Testis (tissue), 3 donors: ENCODE measurements around the gene CCDC194. TPM values are rescaled to one million over a fixed set of nuclear protein-coding genes. Genes with fewer than 3 reads are reported as not detected.

Experiments
- DNase-seq: peaks from one replicate; pipeline ENCODE4 v3.0.0-alpha.2; 2019
- H3K27ac ChIP-seq, 2 donors: fragments of 200-600 bp; sonication (generic); one replicate each; pipeline ENCODE4 v1.5.1; 2019
- H3K27me3 ChIP-seq: fragments of 200-600 bp; sonication (generic); one replicate; pipeline ENCODE4 v1.5.1; 2019
- H3K36me3 ChIP-seq: fragments of 200-600 bp; sonication (generic); one replicate; pipeline ENCODE4 v1.5.1; 2017; ENCODE audit warnings: low read depth; ENCODE audit errors: missing control alignments
- H3K4me1 ChIP-seq: fragments of 200-600 bp; sonication (generic); one replicate; pipeline ENCODE4 v1.5.1; 2019
- H3K4me3 ChIP-seq, 2 donors: fragments of 200-600 bp; sonication (generic); one replicate each; pipeline ENCODE4 v1.5.1; 2017 to 2019
- H3K9me3 ChIP-seq: fragments of 200-600 bp; sonication (generic); one replicate; pipeline ENCODE4 v1.5.1; 2017
- POLR2A ChIP-seq: fragments of 450-650 bp; IDR thresholded peaks from one replicate; pipeline ENCODE4 v1.6.1; 2017; ENCODE audit warnings: antibody characterized with exemption, mild to moderate bottlenecking, moderate library complexity
- WGBS, 2 donors: methylation state at CpG; one replicate each; pipeline ENCODE4 v1.1.5; 2018; 5-methylcytosine and 5-hydroxymethylcytosine counted together
- intact Hi-C: fragments of 100-400 bp; cut with DNase I; formaldehyde crosslinking; loops from one replicate; pipeline ENCODE4 v1.15.1; 2023; ENCODE audit warnings: low total_unique reads
- polyA plus RNA-seq: library from polyadenylated mRNA; stranded (reverse); fragments of 350-450 nt; fragmentation: Illumina TruSeq; extraction: RNeasy Lipid Tissue Mini Kit (QIAGEN cat#74804); gene quantifications from one replicate; pipeline ENCODE4 v1.2.3, GENCODE V29; 2014; ENCODE audit warnings: low read depth, low replicate concordance; ENCODE audit not compliant: insufficient read depth
- total RNA-seq, 2 donors: library from RNA; depleted of rRNA; stranded (reverse); fragments of >200 nt; gene quantifications; one replicate each; pipeline ENCODE4 v1.2.3, GENCODE V29; 2016
- TF ChIP-seq, protein P1 (sequence below), 3 experiments: fragments of 450-650 bp in 2 of 3; fragments of 200-600 bp in 1 of 3; sonication (generic) in 1 of 3; IDR thresholded peaks; one replicate each; pipeline ENCODE4 v1.5.1; 2016 to 2019; ENCODE audit warnings: antibody characterized with exemption in 3 of 3, mild to moderate bottlenecking in 2 of 3, moderate library complexity in 1 of 3

The CCDC194 gene
- total and polyA plus RNA-seq, 3 donors from 2014 or later, result 0.45 to 1.3 TPM; not detected in 1

DNA sequence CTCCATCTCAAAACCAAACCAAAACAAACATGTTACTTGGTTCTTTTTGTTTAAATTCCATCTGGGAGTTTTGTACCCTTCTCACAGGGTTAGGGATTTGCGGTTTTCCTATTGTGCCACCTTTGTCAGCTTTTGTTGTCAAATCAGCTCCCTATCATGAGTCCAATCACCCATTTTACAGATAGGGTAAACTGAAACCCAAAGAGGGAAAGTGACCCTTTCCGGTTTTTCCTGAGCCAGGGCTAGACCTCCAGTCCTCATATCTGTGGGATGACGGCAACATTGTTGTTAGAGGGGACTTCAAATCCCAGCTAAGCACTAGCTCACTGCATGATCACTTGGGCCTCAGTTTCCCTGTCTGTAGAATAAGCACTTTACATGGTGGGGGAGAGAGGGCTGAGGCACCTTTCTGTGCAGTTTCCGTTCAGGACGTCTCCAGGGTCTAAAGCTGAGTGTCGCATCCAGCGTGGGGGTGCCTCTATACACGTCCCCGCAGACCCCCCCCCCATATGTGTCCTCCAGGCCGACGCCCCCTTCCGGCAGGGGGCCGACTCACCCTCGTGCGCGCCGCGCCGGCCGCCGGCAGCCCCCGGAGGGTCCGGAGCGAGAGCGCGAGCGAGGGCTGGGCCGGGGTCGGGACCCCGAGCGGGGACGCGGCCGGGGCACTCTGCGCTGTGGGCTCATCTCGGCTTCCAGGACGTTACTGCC lies 3.9 kb downstream of the CCDC194 start:
- TF ChIP-seq, protein P1, sequence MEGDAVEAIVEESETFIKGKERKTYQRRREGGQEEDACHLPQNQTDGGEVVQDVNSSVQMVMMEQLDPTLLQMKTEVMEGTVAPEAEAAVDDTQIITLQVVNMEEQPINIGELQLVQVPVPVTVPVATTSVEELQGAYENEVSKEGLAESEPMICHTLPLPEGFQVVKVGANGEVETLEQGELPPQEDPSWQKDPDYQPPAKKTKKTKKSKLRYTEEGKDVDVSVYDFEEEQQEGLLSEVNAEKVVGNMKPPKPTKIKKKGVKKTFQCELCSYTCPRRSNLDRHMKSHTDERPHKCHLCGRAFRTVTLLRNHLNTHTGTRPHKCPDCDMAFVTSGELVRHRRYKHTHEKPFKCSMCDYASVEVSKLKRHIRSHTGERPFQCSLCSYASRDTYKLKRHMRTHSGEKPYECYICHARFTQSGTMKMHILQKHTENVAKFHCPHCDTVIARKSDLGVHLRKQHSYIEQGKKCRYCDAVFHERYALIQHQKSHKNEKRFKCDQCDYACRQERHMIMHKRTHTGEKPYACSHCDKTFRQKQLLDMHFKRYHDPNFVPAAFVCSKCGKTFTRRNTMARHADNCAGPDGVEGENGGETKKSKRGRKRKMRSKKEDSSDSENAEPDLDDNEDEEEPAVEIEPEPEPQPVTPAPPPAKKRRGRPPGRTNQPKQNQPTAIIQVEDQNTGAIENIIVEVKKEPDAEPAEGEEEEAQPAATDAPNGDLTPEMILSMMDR (IDR thresholded peaks at IDR 0.05), result no peak
- TF ChIP-seq POLR2A, result no peak
- peak overlapping the region; percentile 49 for H3K4me3 ChIP-seq
- H3K4me1 ChIP-seq, result peaks cover 8% of the 10 kb centered on the region
- no peaks in the 10 kb centered on the region for H3K9me3 ChIP-seq
- H3K27ac ChIP-seq, result no peak overlapping the region
- no peaks in the 10 kb centered on the region for H3K36me3 ChIP-seq
- DNase-seq, result no peak
- intact Hi-C loops, result loop anchor here (5.0 kb wide), 1 partner anchor 43 kb away; no protein-coding TSS in a partner anchor
- WGBS, 2 donors, result 7 to 46% methylated on average over 3 to 36 of the region's 37 CpGs
- H3K27me3 ChIP-seq, result no peaks in the 10 kb centered on the region

DNA sequence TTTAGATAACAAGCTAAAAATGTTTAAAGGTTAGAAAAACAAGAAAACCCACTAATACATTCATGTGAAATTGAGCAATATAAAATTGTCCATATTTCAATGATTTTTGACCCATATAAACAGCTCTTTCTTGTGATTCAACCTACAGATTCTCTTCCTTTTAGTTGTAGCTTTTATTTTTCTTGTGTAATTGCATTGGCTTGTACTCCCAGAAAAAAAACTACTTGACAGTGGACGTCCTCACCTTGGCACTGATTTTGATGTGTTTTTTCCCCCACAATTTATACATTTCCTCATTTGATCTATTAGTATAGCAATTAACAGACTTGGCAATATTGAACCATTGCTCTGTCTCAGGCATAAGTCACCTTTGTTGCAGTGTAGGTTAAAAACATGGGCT lies 4.7 kb downstream of the CCDC194 start:
- H3K27me3 ChIP-seq, result no peaks in the 10 kb centered on the region
- no peaks in the 10 kb centered on the region for H3K9me3 ChIP-seq
- H3K27ac ChIP-seq, result no peak overlapping the region
- TF ChIP-seq, protein P1 (IDR thresholded peaks at IDR 0.05), result no peak
- TF ChIP-seq POLR2A, result no peak
- DNase-seq, result no peak
- H3K4me1 ChIP-seq, result peaks cover 8% of the 10 kb centered on the region
- no peak overlapping the region for H3K4me3 ChIP-seq
- no peaks in the 10 kb centered on the region for H3K36me3 ChIP-seq
- 61 to 80% methylated on average over 1 of the region's 1 CpG for WGBS, 2 donors
- intact Hi-C loops, result loop anchor here (5.0 kb wide), 1 partner anchor 42 kb away; no protein-coding TSS in a partner anchor

GRCh38 chr19:17385878-17386611 lies 8.0 kb downstream of the CCDC194 start:
- no peak for TF ChIP-seq POLR2A
- TF ChIP-seq, protein P1 (IDR thresholded peaks at IDR 0.05), result peak; percentile 80 to 90 (median 81)
- Histone ChIP-seq H3K4me1 (no peaks in the 10 kb centered on the region), H3K4me3 (no peak overlapping the region), H3K36me3 (no peaks in the 10 kb centered on the region), H3K9me3 (no peaks in the 10 kb centered on the region), H3K27me3 (no peaks in the 10 kb centered on the region), H3K27ac (no peak overlapping the region)
- peak; percentile 56 for DNase-seq
- intact Hi-C loops, result loop anchor here (5.0 kb wide), 1 partner anchor 39 kb away; no protein-coding TSS in a partner anchor
- WGBS, 2 donors, result 49 to 52% methylated on average over 11 to 19 of the region's 20 CpGs

DNA sequence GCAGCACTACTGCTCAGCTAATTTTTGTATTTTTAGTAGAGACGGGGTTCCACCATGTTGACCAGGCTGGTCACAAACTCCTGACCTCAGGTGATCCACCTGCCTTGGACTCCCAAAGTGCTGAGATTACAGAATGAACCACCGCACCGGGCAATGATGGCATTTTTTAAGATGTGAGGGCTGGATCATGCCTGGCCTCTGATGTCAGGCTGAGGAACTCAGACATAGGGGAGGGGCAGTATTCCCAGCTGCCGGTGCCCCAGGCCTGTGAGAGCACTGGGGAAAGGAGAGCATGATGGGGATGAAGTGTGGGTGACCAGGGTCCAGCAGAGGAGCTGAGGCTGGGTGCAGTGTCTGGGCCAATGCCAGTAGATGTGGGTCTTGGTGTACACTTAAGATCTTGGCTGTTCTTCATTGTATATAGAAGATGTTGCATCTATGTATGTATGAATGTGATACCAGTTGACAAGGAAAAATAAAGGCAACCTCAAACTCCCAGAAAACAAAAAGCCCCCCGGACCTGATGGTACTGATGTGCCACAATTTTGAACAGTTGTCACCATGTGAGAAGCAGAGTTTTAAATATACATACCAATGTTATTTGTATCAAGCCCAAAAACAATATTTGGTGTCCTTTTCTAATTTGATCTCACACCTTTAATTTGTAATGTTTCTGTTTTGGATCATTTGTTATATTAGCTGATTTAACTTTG lies 13.4 kb downstream of the CCDC194 start:
- H3K4me3 ChIP-seq, result no peak overlapping the region
- H3K9me3 ChIP-seq, result no peaks in the 10 kb centered on the region
- WGBS, 2 donors, result 93 to 99% methylated on average over 5 of the region's 5 CpGs
- TF ChIP-seq, protein P1 (IDR thresholded peaks at IDR 0.05), result no peak
- no peak for TF ChIP-seq POLR2A
- DNase-seq, result no peak
- no peaks in the 10 kb centered on the region for H3K4me1 ChIP-seq
- intact Hi-C loops, result no loop called here
- H3K27ac ChIP-seq, result no peak overlapping the region
- no peaks in the 10 kb centered on the region for H3K36me3 ChIP-seq
- no peaks in the 10 kb centered on the region for H3K27me3 ChIP-seq
